Esophagus muscularis mucosa (tissue), 4 donors: ENCODE data around the gene GDI1.

Source experiments
- EP300 ChIP-seq: sonication (generic); formaldehyde crosslinking; IDR thresholded peaks from one replicate; pipeline ENCODE4 v1.6.1; 2017; ENCODE audit warnings: antibody characterized with exemption
- POLR2A ChIP-seq: fragments of 450-650 bp; IDR thresholded peaks from one replicate; pipeline ENCODE4 v1.6.1; 2017; ENCODE audit warnings: antibody characterized with exemption, moderate library complexity, mild to moderate bottlenecking, low read depth
- POLR2AphosphoS5 ChIP-seq, 2 donors: sonication (generic); formaldehyde crosslinking; IDR thresholded peaks; one replicate each; pipeline ENCODE4 v1.6.1; 2017; ENCODE audit warnings: antibody characterized with exemption in 2 of 2
- TF ChIP-seq, protein P1 (sequence below), 3 experiments: fragments of 200-600 bp in 2 of 3; fragments of 450-650 bp in 1 of 3; sonication (generic) in 2 of 3; IDR thresholded peaks; one replicate each; pipeline ENCODE4 v1.5.1; 2017 to 2019; ENCODE audit warnings: antibody characterized with exemption in 3 of 3, mild to moderate bottlenecking in 2 of 3, moderate library complexity in 1 of 3

DNA sequence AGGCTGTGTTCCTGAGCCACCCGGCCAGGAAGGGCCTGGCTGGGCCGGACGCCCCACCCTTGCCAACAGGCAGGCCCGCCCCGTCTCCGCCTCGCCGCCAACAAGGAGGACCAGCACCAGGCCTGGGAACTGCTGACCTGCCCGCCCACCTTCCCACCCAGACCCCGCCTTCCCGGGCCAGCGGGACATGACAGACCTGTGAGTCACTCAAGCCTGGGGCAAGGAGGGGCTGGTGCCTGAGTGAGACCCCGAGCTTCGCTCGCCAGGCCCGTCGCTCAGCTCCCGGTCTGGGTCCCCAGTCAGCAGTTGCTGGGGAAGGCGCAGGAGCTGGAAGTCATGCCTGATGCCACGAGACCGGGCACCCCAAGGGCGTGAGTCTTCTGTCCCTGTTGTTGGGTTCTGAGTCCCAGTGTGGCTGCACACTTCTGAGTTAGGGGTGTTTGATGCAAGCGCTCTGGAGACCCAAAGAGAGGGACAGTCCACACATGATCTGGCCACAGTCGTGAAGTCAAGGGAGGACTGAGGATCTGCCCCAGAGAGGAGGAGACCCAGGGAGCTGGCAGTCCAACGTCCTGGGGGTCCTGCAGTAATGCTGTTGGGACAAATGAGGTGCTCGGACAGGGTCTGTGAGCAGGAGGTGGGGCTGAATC is 27.6 kb upstream of the GDI1 start, which contains the start of gene DNASE1L1:
- TF ChIP-seq, protein P1, sequence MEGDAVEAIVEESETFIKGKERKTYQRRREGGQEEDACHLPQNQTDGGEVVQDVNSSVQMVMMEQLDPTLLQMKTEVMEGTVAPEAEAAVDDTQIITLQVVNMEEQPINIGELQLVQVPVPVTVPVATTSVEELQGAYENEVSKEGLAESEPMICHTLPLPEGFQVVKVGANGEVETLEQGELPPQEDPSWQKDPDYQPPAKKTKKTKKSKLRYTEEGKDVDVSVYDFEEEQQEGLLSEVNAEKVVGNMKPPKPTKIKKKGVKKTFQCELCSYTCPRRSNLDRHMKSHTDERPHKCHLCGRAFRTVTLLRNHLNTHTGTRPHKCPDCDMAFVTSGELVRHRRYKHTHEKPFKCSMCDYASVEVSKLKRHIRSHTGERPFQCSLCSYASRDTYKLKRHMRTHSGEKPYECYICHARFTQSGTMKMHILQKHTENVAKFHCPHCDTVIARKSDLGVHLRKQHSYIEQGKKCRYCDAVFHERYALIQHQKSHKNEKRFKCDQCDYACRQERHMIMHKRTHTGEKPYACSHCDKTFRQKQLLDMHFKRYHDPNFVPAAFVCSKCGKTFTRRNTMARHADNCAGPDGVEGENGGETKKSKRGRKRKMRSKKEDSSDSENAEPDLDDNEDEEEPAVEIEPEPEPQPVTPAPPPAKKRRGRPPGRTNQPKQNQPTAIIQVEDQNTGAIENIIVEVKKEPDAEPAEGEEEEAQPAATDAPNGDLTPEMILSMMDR (IDR thresholded peaks at IDR 0.05), result no peak
- peak; percentile 44 to 49 for TF ChIP-seq POLR2AphosphoS5 (IDR thresholded peaks at IDR 0.05)
- no peak for TF ChIP-seq POLR2A
- no peak for TF ChIP-seq EP300
